EL (cell line): ENCODE results near the gene B4GALT7.
"Not testable (repeated sequence)": the region's sequence is repeated elsewhere in the genome, so short reads cannot be mapped to it uniquely, and the experiment has no call there.

Source experiments
- DNase-seq: peaks from one replicate; pipeline ENCODE4 v3.0.0-alpha.2; 2016

The B4GALT7 gene

GRCh38 chr5:177599731-177600507 lies at the start of gene B4GALT7:
B4GALT7 (plus strand) TSS chr5:177600132; CDS start chr5:177600211, 79 bp downstream.
- peak; percentile 82 for DNase-seq

GRCh38 chr5:177552839-177553455 lies 47.0 kb upstream of the B4GALT7 start:
- DNase-seq: peak; percentile 51

- peak; percentile 26 for DNase-seq
These were observed 46.1 kb upstream of the B4GALT7 start for GRCh38 chr5:177553671-177554429.

- peak; percentile 91 for DNase-seq
These were observed 45.3 kb upstream of the B4GALT7 start, which contains the start of gene FAM193B for GRCh38 chr5:177554474-177555111. FAM193B (minus strand) TSS chr5:177554563; CDS start chr5:177554458, 105 bp downstream.

GRCh38 chr5:177555228-177555627 lies 44.7 kb upstream of the B4GALT7 start:
- no peak for DNase-seq

GRCh38 chr5:177555665-177556064 lies 44.3 kb upstream of the B4GALT7 start:
- no peak for DNase-seq

GRCh38 chr5:177557041-177557647 lies 42.8 kb upstream of the B4GALT7 start:
- DNase-seq: peak; percentile 35

GRCh38 chr5:177557796-177558195 lies 42.1 kb upstream of the B4GALT7 start:
- no peak for DNase-seq

GRCh38 chr5:177559446-177559941 lies 40.4 kb upstream of the B4GALT7 start:
- DNase-seq: not testable (repeated sequence)

GRCh38 chr5:177565046-177565445 lies 34.9 kb upstream of the B4GALT7 start:
- no peak for DNase-seq

- no peak for DNase-seq
These were observed 31.6 kb upstream of the B4GALT7 start for GRCh38 chr5:177568326-177568725.

GRCh38 chr5:177569894-177570293 lies 30.0 kb upstream of the B4GALT7 start:
- DNase-seq: no peak

- DNase-seq: no peak
These were observed 24.4 kb upstream of the B4GALT7 start for GRCh38 chr5:177575488-177575887.

GRCh38 chr5:177576169-177576568 lies 23.8 kb upstream of the B4GALT7 start:
- DNase-seq: no peak

GRCh38 chr5:177578316-177578715 lies 21.6 kb upstream of the B4GALT7 start:
- no peak for DNase-seq

- no peak for DNase-seq
These were observed 11.5 kb upstream of the B4GALT7 start for GRCh38 chr5:177588413-177588909.

- no peak for DNase-seq
These were observed 9.5 kb upstream of the B4GALT7 start for GRCh38 chr5:177590406-177590805.

GRCh38 chr5:177591690-177592009 lies 8.3 kb upstream of the B4GALT7 start:
- no peak for DNase-seq

- peak; percentile 82 for DNase-seq
These were observed 7.7 kb upstream of the B4GALT7 start, which contains the start of gene TMED9 for GRCh38 chr5:177592010-177592834. TMED9 (plus strand) TSS chr5:177592203; CDS start chr5:177592215, 12 bp downstream.

GRCh38 chr5:177592905-177593304 lies 7.0 kb upstream of the B4GALT7 start:
- no peak for DNase-seq

GRCh38 chr5:177593511-177593910 lies 6.4 kb upstream of the B4GALT7 start:
- no peak for DNase-seq
